Trophoblast cell (in vitro differentiated cells and primary cell): ENCODE data around the gene VPS26C.

Experiments
- DNase-seq, 2 donors: peaks; one replicate each; pipeline ENCODE4 v3.0.0-alpha.2; 2016
- H2AFZ ChIP-seq: 2 replicates; pipeline ENCODE4 v1.6.1; 2013; ENCODE audit warnings: low read length, moderate library complexity, mild to moderate bottlenecking; ENCODE audit not compliant: insufficient read depth, poor library complexity
- H2AK5ac ChIP-seq: 2 replicates; pipeline ENCODE4 v1.6.1; 2013; ENCODE audit warnings: mild to moderate bottlenecking, low read length
- H2BK120ac ChIP-seq: 2 replicates; pipeline ENCODE4 v1.6.1; 2013; ENCODE audit warnings: low read length, mild to moderate bottlenecking, moderate library complexity; ENCODE audit not compliant: insufficient read depth, poor library complexity
- H2BK12ac ChIP-seq: 2 replicates; pipeline ENCODE4 v1.6.1; 2013; ENCODE audit warnings: mild to moderate bottlenecking, low read length, moderate library complexity
- H2BK5ac ChIP-seq: 2 replicates; pipeline ENCODE4 v1.6.1; 2013; ENCODE audit warnings: low read length, low read depth, moderate library complexity, mild to moderate bottlenecking; ENCODE audit not compliant: poor library complexity
- H3K14ac ChIP-seq: 2 replicates; pipeline ENCODE4 v1.6.1; 2013; ENCODE audit warnings: mild to moderate bottlenecking, low read length
- H3K18ac ChIP-seq: 2 replicates; pipeline ENCODE4 v1.6.1; 2013; ENCODE audit warnings: mild to moderate bottlenecking, low read length
- H3K23ac ChIP-seq: 2 replicates; pipeline ENCODE4 v1.6.1; 2013; ENCODE audit warnings: low read length
- H3K27ac ChIP-seq: 2 replicates; pipeline ENCODE4 v1.5.1; 2013; ENCODE audit warnings: low read depth, mild to moderate bottlenecking, inconsistent platforms, low read length, moderate library complexity
- H3K27me3 ChIP-seq: 2 replicates; pipeline ENCODE4 v1.6.1; 2013; ENCODE audit warnings: inconsistent platforms, mild to moderate bottlenecking, low read length, moderate library complexity; ENCODE audit not compliant: insufficient read depth
- H3K36me3 ChIP-seq, 2 experiments: 1 replicate in 1 of 2; 2 replicates in 1 of 2; pipeline ENCODE4 v1.6.1; 2013; ENCODE audit warnings: low read length in 2 of 2, mild to moderate bottlenecking in 2 of 2, moderate library complexity in 1 of 2; ENCODE audit not compliant: insufficient read depth in 2 of 2, control insufficient read depth in 1 of 2
- H3K4ac ChIP-seq: 2 replicates; pipeline ENCODE4 v1.6.1; 2013; ENCODE audit warnings: low read depth, mild to moderate bottlenecking, low read length, moderate library complexity
- H3K4me1 ChIP-seq, 2 experiments: 1 replicate in 1 of 2; 2 replicates in 1 of 2; pipeline ENCODE4 v1.6.1; 2013; ENCODE audit warnings: low read length in 2 of 2, mild to moderate bottlenecking in 2 of 2, moderate library complexity in 1 of 2; ENCODE audit not compliant: insufficient read depth in 2 of 2, control insufficient read depth in 1 of 2
- H3K4me2 ChIP-seq: 2 replicates; pipeline ENCODE4 v1.6.1; 2013; ENCODE audit warnings: inconsistent platforms, mild to moderate bottlenecking, low read length, moderate library complexity
- H3K4me3 ChIP-seq: 2 replicates; pipeline ENCODE4 v1.5.1; 2013; ENCODE audit warnings: mild to moderate bottlenecking, low read depth, low read length, inconsistent platforms
- H3K79me1 ChIP-seq: one replicate; pipeline ENCODE4 v1.6.1; 2013; ENCODE audit warnings: low read length
- H3K79me2 ChIP-seq: 2 replicates; pipeline ENCODE4 v1.6.1; 2013; ENCODE audit warnings: low read length, mild to moderate bottlenecking; ENCODE audit not compliant: control insufficient read depth, insufficient read depth, poor library complexity
- H3K9ac ChIP-seq: 2 replicates; pipeline ENCODE4 v1.6.1; 2013; ENCODE audit warnings: mild to moderate bottlenecking, low read length
- H3K9me3 ChIP-seq: 2 replicates; pipeline ENCODE4 v1.6.1; 2013; ENCODE audit warnings: low read depth, mild to moderate bottlenecking, control low read depth, inconsistent platforms, low read length; ENCODE audit not compliant: insufficient read depth
- H4K12ac ChIP-seq: 2 replicates; pipeline ENCODE4 v1.6.1; 2013; ENCODE audit warnings: low read depth, mild to moderate bottlenecking, low read length, moderate library complexity
- H4K8ac ChIP-seq: 2 replicates; pipeline ENCODE4 v1.6.1; 2013; ENCODE audit warnings: low read depth, mild to moderate bottlenecking, low read length, moderate library complexity
- H4K91ac ChIP-seq: one replicate; pipeline ENCODE4 v1.6.1; 2013; ENCODE audit warnings: low read depth, mild to moderate bottlenecking, low read length, moderate library complexity
- WGBS: extraction: QIAGEN DNeasy Blood & Tissue Kit; methylation state at CpG from one replicate; pipeline ENCODE4 v1.1.7; 2013; ENCODE audit warnings: missing lambda C conversion rate; ENCODE audit not compliant: insufficient read length, insufficient coverage; ENCODE audit errors: extremely low coverage; 5-methylcytosine and 5-hydroxymethylcytosine counted together

Gene VPS26C

DNA sequence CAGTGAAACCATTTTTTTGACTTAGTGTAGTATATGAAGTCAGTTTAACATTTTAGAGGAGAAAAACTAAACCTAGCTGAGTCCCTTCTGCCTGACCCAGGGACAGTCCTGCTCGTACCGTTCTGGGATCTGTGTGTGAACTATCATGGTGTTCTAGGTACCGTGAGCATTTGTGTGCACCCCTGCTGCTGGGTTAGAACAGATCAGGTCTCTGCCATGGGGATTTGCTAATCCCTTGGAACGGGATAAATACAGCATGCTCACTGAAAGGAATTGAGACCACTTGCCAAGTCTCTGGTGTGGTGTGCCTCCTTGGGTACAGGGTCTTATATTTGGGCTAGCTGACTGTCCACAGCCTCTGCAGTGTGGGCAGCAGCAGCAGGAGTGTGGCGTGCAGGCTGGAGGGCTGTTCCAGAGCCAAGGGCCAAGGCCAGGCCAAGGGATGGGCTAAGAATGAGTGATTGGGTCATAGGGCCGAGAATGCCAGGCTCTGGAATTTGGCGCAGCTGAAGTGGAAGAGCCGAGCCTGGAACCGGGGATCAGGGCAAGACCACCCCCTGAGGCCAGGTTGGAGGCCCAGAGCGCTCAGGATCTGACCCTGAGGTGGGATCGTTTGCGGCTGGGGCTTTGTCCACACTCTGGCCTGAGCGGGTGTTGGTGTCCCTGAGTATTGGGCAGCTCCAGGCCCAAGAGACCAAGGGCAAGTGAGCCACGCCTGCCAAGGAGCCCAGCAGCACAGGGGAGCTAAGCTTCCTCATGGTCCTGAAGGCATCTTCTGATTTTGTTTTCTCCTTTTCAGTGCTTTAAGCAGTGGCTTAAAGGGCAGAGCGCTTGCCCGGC lies 66.3 kb downstream of the VPS26C start:
- H4K8ac ChIP-seq: no peak overlapping the region
- H3K27ac ChIP-seq: no peak overlapping the region
- H2BK120ac ChIP-seq: no peak overlapping the region
- H3K4me1 ChIP-seq: no peaks in the 10 kb centered on the region
- H3K9me3 ChIP-seq: peaks cover 1% of the 10 kb centered on the region
- H2AFZ ChIP-seq: no peak overlapping the region
- H4K91ac ChIP-seq: no peak overlapping the region
- no peak for DNase-seq
- H3K27me3 ChIP-seq: no peaks in the 10 kb centered on the region
- no peak overlapping the region for H2AK5ac ChIP-seq
- H3K23ac ChIP-seq: no peak overlapping the region
- no peak overlapping the region for H3K4me2 ChIP-seq
- no peak overlapping the region for H3K18ac ChIP-seq
- H3K36me3 ChIP-seq: peaks cover 34 to 46% of the 10 kb centered on the region in 2 experiments
- no peak overlapping the region for H2BK12ac ChIP-seq
- WGBS: no CpG with 5 or more reads among the region's 16 CpGs
- H3K79me1 ChIP-seq: no peaks in the 10 kb centered on the region
- H3K9ac ChIP-seq: no peak overlapping the region
- no peaks in the 10 kb centered on the region for H3K79me2 ChIP-seq
- no peak overlapping the region for H3K14ac ChIP-seq
- no peak overlapping the region for H3K4ac ChIP-seq
- H3K4me3 ChIP-seq: no peak overlapping the region
- H4K12ac ChIP-seq: no peak overlapping the region
- H2BK5ac ChIP-seq: no peak overlapping the region

DNA sequence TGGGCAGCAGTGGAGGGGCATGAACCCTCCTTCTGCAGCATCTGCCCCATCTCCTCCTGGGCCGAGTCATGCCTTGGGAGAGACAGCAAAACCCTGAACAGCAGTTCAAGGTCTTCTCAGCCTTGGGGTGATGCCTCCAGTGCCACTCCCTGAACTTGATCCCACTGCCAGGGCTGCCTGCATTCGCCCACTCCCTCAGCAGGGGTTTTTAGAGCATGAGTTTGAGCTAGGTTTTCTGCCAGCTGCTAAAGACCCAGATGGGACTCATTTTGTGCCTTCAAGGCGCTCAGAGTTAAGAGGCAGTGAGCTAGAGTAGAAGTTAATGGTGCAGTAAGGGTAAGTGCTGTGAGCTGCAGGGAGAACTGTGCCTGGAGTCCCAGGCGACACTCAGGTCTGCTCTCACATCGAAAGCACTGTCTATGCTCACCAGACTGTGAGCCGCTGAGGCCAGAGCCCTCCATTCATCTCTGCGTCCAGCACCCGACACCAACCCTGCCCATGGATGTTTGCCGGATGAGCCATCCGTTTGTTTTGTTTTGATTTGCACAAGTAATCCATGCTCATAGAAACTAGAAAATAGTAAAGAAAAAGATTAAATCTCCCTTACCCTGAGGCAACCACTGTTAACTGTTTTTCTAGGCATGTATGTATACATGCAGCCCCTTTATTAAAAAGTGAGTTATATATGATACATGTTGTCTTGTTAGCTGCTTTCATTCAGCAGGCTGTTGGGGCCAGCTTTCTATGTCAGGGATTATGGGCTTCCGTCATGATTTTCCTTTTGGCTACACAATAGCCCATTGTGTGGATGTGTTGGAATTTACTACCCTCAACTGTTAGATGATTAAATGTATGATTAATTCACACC lies 67.8 kb downstream of the VPS26C start:
- H3K79me1 ChIP-seq: no peaks in the 10 kb centered on the region
- H2AK5ac ChIP-seq: no peak overlapping the region
- peaks cover 44 to 59% of the 10 kb centered on the region in 2 experiments for H3K36me3 ChIP-seq
- WGBS: no CpG with 5 or more reads among the region's 11 CpGs
- peak; percentile 45 to 53 for DNase-seq
- no peak overlapping the region for H3K18ac ChIP-seq
- no peak overlapping the region for H2AFZ ChIP-seq
- H4K8ac ChIP-seq: no peak overlapping the region
- H3K9me3 ChIP-seq: peaks cover 1% of the 10 kb centered on the region
- no peak overlapping the region for H3K27ac ChIP-seq
- H3K79me2 ChIP-seq: no peaks in the 10 kb centered on the region
- H3K4ac ChIP-seq: no peak overlapping the region
- H2BK5ac ChIP-seq: no peak overlapping the region
- H3K4me2 ChIP-seq: no peak overlapping the region
- no peak overlapping the region for H3K9ac ChIP-seq
- H3K14ac ChIP-seq: no peak overlapping the region
- no peak overlapping the region for H3K4me3 ChIP-seq
- peak overlapping the region; percentile 7 for H3K23ac ChIP-seq
- H2BK12ac ChIP-seq: no peak overlapping the region
- no peak overlapping the region for H4K91ac ChIP-seq
- H3K27me3 ChIP-seq: no peaks in the 10 kb centered on the region
- H3K4me1 ChIP-seq: no peaks in the 10 kb centered on the region
- H4K12ac ChIP-seq: no peak overlapping the region
- H2BK120ac ChIP-seq: no peak overlapping the region

DNA sequence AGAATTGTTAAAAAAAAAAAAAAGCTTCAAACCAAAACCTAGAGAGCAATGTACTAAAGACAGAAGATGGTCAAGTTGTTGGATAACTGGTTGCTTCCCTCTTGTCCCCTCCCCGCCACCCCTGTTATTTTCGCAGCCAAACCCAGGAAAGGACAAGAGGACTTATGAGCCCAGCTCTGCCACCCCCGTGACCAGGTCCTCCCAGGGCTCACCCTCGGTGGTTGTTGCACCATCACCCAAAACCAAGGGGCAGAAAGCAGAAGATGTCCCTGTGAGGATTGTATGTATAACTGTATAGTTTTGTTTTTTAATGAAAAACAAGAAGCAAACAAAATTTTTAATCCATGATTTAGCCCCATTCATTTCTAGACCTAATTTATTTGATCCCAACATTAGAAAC lies 69.4 kb downstream of the VPS26C start:
- H3K9ac ChIP-seq: no peak overlapping the region
- no peak overlapping the region for H2BK120ac ChIP-seq
- H3K79me2 ChIP-seq: no peaks in the 10 kb centered on the region
- H3K4ac ChIP-seq: no peak overlapping the region
- H4K8ac ChIP-seq: no peak overlapping the region
- no peaks in the 10 kb centered on the region for H3K27me3 ChIP-seq
- H3K14ac ChIP-seq: no peak overlapping the region
- H2BK5ac ChIP-seq: no peak overlapping the region
- no peak overlapping the region for H2AK5ac ChIP-seq
- peaks cover 52 to 66% of the 10 kb centered on the region in 2 experiments for H3K36me3 ChIP-seq
- H4K12ac ChIP-seq: no peak overlapping the region
- no CpG with 5 or more reads among the region's 4 CpGs for WGBS
- H3K9me3 ChIP-seq: peaks cover 1% of the 10 kb centered on the region
- no peak overlapping the region for H2BK12ac ChIP-seq
- H3K4me2 ChIP-seq: no peak overlapping the region
- H3K79me1 ChIP-seq: no peaks in the 10 kb centered on the region
- DNase-seq: no peak
- no peak overlapping the region for H3K18ac ChIP-seq
- H3K27ac ChIP-seq: no peak overlapping the region
- no peaks in the 10 kb centered on the region for H3K4me1 ChIP-seq
- H2AFZ ChIP-seq: no peak overlapping the region
- no peak overlapping the region for H3K4me3 ChIP-seq
- no peak overlapping the region for H4K91ac ChIP-seq
- no peak overlapping the region for H3K23ac ChIP-seq

DNA sequence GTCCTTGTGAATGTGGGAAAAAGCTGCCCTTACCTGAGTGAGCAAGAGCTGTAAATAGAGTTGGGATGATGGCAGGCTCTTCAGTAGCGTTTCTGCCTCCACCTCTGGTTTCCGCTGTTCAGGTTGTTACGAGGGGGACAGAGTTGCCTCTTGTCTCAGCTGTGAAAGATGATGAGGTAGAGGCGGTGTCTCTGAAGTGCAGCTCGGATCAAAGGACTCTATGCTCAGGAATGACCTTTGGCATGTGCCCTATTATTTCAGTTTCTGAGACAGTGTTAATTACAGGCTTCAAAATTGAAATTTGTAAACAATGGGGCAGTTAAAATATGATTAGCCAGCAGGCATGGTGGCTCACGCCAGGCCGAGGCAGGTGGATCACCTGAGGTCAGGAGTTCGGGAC lies 70.3 kb downstream of the VPS26C start:
- Histone ChIP-seq H3K4me1 (no peaks in the 10 kb centered on the region), H3K23ac (no peak overlapping the region), H2BK12ac (no peak overlapping the region), H3K9me3 (no peaks in the 10 kb centered on the region), H2AFZ (no peak overlapping the region), H3K4ac (no peak overlapping the region), H3K4me3 (no peak overlapping the region), H3K27me3 (no peaks in the 10 kb centered on the region), H4K91ac (no peak overlapping the region), H4K12ac (no peak overlapping the region), H3K27ac (no peak overlapping the region), H3K4me2 (no peak overlapping the region), H2BK5ac (no peak overlapping the region), H3K18ac (no peak overlapping the region), H2BK120ac (no peak overlapping the region), H3K36me3 (peaks cover 49 to 66% of the 10 kb centered on the region in 2 experiments), H3K14ac (no peak overlapping the region), H3K9ac (no peak overlapping the region), H4K8ac (no peak overlapping the region), H3K79me2 (no peaks in the 10 kb centered on the region), H2AK5ac (no peak overlapping the region), H3K79me1 (no peaks in the 10 kb centered on the region)
- DNase-seq: no peak
- WGBS: no CpG with 5 or more reads among the region's 8 CpGs
